D721Med (cell line): Measurements from ENCODE around the gene TRIM73.
"Not testable (repeated sequence)": the region's sequence is repeated elsewhere in the genome, so short reads cannot be mapped to it uniquely, and the experiment has no call there.

ENCODE experiments used
- DNase-seq: peaks from one replicate; pipeline ENCODE4 v3.0.0; 2011; ENCODE audit warnings: low spot score; ENCODE audit not compliant: insufficient read length
- FAIRE-seq: peaks from 2 replicates; lab custom pipeline; 2011; peaks lifted over from hg19 to GRCh38; lab: Jason Lieb, UNC

The TRIM73 gene

GRCh38 chr7:75395329-75395728, at the start of gene TRIM73:
Gene TRIM73, plus strand, starts transcription at chr7:75395629. Its CDS starts 3,305 bp downstream, at chr7:75398934.
- FAIRE-seq, DNase-seq: not testable (repeated sequence)

- not testable (repeated sequence) for FAIRE-seq, DNase-seq
Measured at GRCh38 chr7:75358671-75359541, 36.5 kb upstream of the TRIM73 start.

- not testable (repeated sequence) for FAIRE-seq, DNase-seq
Measured at GRCh38 chr7:75359542-75359848, 35.9 kb upstream of the TRIM73 start.

DNA sequence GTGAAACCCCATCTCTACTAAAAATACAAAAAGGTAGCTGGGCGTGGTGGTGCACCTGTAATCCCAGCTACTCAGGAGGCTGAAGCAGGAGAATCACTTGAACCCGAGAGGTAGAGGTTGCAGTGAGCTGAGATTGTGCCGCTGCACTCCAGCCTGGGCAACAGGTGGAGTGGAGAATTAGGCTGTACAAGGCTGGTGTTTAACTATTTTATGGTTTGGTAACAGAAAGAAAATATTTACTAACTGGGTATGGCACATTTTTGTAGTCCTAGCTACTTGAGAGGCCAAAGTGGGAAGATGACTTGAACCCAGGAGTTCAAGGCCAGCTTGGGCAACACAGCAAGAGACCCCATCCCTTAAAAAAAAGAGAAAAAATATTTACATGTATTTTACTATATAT, 31.4 kb upstream of the TRIM73 start:
- FAIRE-seq, DNase-seq: not testable (repeated sequence)

GRCh38 chr7:75366643-75367042, 28.8 kb upstream of the TRIM73 start:
- DNase-seq, FAIRE-seq: not testable (repeated sequence)

DNA sequence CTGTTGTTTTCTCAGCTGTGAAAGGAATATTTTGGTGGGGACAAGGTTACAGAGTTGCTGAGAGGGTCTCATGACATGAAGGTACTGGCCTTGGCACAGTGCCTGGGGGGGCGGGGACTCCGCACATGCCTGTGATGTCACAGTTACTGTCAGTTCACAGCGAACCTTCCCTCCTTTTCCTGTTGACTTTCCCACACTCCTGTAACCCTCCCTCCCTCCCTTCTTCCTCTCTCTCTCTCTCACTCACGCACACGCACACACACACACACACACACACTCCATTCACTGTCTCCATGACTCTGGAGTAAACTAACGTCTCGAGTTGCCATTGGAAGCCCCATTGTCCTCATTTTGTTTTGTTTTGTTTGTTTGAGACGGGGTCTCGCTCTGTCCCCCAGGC, 28.1 kb upstream of the TRIM73 start:
- not testable (repeated sequence) for DNase-seq, FAIRE-seq

DNA sequence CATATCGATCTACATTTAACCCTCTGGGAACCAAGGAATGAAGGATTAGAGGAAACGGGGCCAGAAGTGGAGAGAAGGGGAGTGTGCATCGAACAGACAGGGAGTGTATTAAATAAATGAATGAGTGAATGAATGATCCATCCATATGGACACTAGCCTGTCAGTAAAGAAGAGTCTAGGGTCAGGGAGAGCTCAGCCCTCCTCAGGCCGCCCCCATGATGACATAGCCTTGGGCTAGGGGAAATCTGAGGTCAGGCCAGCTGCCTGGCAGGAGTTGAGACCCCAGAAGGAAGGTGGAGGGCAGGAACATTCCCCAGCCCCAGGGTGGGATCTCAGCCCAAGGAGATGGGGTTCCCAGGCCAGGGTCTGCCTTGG, 21.3 kb upstream of the TRIM73 start:
- FAIRE-seq, DNase-seq: not testable (repeated sequence)

- not testable (repeated sequence) for FAIRE-seq, DNase-seq
Measured at GRCh38 chr7:75374519-75375317, 20.7 kb upstream of the TRIM73 start.

GRCh38 chr7:75393194-75393593, 2.2 kb upstream of the TRIM73 start:
- FAIRE-seq, DNase-seq: not testable (repeated sequence)

DNA sequence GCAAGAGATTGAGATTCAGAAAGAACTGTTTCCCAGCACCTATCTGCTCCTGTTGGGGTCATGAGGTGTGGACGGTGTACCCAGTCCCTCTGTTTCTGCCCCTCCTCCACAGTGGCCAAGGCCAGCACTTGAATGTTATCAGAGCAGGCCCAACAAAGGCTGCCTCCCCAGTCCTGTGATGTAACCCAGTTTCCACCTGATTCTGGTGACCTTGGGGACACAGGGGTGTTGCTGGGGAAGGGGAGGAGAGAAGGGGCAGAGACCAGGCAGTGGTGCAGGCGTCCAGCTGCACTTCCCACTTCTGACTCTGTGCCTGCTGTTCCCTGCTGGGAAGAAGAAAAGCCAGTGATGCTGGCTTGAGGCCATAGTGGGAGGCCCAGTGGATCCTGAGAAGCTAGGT, 2.4 kb downstream of the TRIM73 start:
- not testable (repeated sequence) for DNase-seq, FAIRE-seq

GRCh38 chr7:75398771-75399700, 3.6 kb downstream of the TRIM73 start:
- not testable (repeated sequence) for FAIRE-seq, DNase-seq

DNA sequence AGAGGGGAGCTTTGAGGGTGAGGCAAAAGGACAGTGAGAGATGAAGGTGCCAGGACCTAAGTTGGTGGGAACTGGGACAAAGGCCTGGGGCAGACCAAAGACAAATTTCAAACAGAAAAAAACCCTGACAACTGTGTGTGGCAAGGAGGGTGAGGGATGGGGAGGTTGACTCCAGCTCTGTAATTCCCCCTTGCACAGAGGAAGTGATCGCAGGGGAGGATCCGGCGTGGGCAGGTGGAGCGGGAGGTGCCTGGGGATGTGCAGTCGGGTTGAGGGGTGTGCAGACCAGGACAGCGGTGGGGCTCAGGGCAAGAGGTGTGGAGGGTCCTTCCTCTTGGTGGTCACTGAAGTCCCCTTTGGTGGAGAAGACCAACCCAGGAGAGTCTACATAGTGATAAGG, 5.1 kb downstream of the TRIM73 start:
- DNase-seq, FAIRE-seq: not testable (repeated sequence)

GRCh38 chr7:75403455-75404443, 8.3 kb downstream of the TRIM73 start:
- DNase-seq, FAIRE-seq: not testable (repeated sequence)

GRCh38 chr7:75404663-75405062, 9.2 kb downstream of the TRIM73 start:
- not testable (repeated sequence) for FAIRE-seq, DNase-seq

GRCh38 chr7:75409880-75410822, 14.7 kb downstream of the TRIM73 start:
- DNase-seq, FAIRE-seq: not testable (repeated sequence)

DNA sequence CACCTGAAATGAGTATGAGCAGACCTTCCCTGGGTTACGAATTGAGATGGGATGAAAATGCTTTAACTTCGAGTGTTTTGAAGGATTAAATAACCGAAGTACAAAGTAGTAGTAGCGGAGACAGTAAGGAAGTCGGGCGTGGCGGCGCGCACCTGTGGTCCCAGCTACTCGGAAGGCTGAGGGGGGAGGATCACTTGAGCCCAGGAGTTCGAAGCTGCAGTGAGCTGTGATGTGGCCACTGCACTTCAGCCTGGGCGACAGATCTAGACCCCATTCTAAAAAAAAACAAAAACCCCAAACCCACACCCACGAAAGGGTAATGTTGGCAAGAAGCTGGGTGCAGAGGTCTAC, 15.4 kb downstream of the TRIM73 start:
- not testable (repeated sequence) for FAIRE-seq

GRCh38 chr7:75414204-75414603, 18.8 kb downstream of the TRIM73 start:
- DNase-seq, FAIRE-seq: not testable (repeated sequence)

More for the DNA sequence above, 15.4 kb downstream of the TRIM73 start:
- DNase-seq = not testable (repeated sequence)
